Lung (tissue), 12 donors: ENCODE measurements around the gene TALDO1. TPM values are rescaled to one million over a fixed set of nuclear protein-coding genes. Genes with fewer than 3 reads are reported as not detected.
"Not testable (repeated sequence)": the region's sequence is repeated elsewhere in the genome, so short reads cannot be mapped to it uniquely, and the experiment has no call there.

Experiments used
- ATAC-seq: fragments of 200-7000 bp; cut with Tn5 transposase; one replicate; pipeline ENCODE4 v1.9.1; 2020; ENCODE audit warnings: moderate number of reproducible peaks; ENCODE audit not compliant: insufficient read depth, low FRiP score
- DNase-seq, 3 donors: peaks; one replicate each; pipeline ENCODE4 v3.0.0-alpha.2; 2013 to 2017
- H3K27ac ChIP-seq, 2 donors: one replicate each; pipeline ENCODE4 v1.5.1; 2013; ENCODE audit warnings: mild to moderate bottlenecking in 2 of 2, moderate library complexity in 2 of 2, control low read depth in 1 of 2, inconsistent platforms in 1 of 2, low read depth in 1 of 2, low read length in 1 of 2
- H3K27me3 ChIP-seq, 3 donors: one replicate each; pipeline ENCODE4 v1.5.1; 2013; ENCODE audit warnings: low read length in 2 of 3; ENCODE audit not compliant: control insufficient read depth in 3 of 3, insufficient read depth in 3 of 3
- H3K36me3 ChIP-seq, 4 donors: one replicate each; pipeline ENCODE4 v1.5.1; 2013; ENCODE audit warnings: low read length in 4 of 4, mild to moderate bottlenecking in 1 of 4, moderate library complexity in 1 of 4; ENCODE audit not compliant: control insufficient read depth in 4 of 4, insufficient read depth in 4 of 4
- H3K4me1 ChIP-seq, 5 donors: one replicate each; pipeline ENCODE4 v1.5.1; 2013; ENCODE audit warnings: low read length in 5 of 5, mild to moderate bottlenecking in 2 of 5, moderate library complexity in 1 of 5; ENCODE audit not compliant: control insufficient read depth in 5 of 5, insufficient read depth in 5 of 5
- H3K4me3 ChIP-seq: one replicate; pipeline ENCODE4 v1.5.1; 2013; ENCODE audit warnings: mild to moderate bottlenecking, control low read depth, moderate library complexity
- H3K9ac ChIP-seq, 2 donors: one replicate each; pipeline ENCODE4 v1.5.1; 2013; ENCODE audit warnings: low read length in 2 of 2, control low read depth in 1 of 2; ENCODE audit not compliant: insufficient read depth in 1 of 2
- H3K9me3 ChIP-seq, 4 donors: one replicate each; pipeline ENCODE4 v1.5.1; 2013; ENCODE audit warnings: low read length in 3 of 4, mild to moderate bottlenecking in 1 of 4, moderate library complexity in 1 of 4; ENCODE audit not compliant: control insufficient read depth in 4 of 4, insufficient read depth in 3 of 4
- CTCF ChIP-seq: IDR thresholded peaks from 2 replicates; pipeline ENCODE4 v1.5.1; 2012; ENCODE audit warnings: mild to moderate bottlenecking; ENCODE audit errors: control extremely low read depth, extremely low read depth
- WGBS, 2 donors: extraction: QIAGEN DNeasy Blood & Tissue Kit; methylation state at CpG; one replicate each; pipeline ENCODE4 v1.1.7; 2013; 5-methylcytosine and 5-hydroxymethylcytosine counted together
- polyA plus RNA-seq, 2 donors: library from polyadenylated mRNA; stranded (reverse); fragments of 200-250 nt; gene quantifications; one replicate each; pipeline ENCODE4 v1.2.1, GENCODE V29; 2013
- total RNA-seq, 2 donors: library from RNA; depleted of rRNA in 1 of 2; stranded (reverse); fragments of >200 nt in 1 of 2; gene quantifications; one replicate each; pipeline ENCODE4 v1.2.1, GENCODE V29; 2014 to 2021
- donor health status: control.
- donor health status: control.
- donor health status: Bipolar disorder and iron deficiency.
- donor health status: healthy.
- donor health status: DM: yes; HTN: yes; CAD: no.

The TALDO1 gene
- total and polyA plus RNA-seq, 4 donors: 128 to 311 (median 239) TPM

DNA sequence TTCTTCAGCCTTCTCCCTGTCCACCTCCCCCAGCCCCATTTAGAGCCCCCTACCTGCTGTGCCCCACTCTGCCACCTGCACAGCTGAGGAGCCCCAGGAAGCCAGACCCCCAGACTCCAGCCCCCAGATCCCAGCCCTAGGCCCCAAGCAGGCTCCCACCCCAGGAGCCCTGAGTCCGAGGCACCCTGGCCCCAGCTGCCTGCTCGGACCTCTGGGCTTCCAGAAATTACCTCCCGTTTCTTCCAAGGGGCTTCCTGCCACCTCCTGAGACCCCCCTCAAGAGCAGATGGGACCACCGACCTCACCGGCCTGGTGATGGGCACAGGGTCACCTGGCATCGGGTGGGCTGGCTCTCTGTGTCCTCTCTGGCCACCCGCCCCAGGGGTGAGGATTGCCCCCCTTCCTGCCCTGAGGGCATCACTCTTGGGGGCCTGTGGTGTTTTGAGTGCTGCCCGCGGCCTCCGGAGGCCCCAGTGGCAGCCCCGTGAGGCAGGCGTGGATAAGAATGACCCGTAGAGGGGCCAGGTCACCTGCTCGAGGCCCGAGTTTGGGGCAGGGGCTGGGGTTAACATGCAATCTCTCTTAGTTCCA lies 18.3 kb upstream of the TALDO1 start:
- DNase-seq (no peak), ATAC-seq (no peak)
- no peak overlapping the region for H3K4me3 ChIP-seq
- H3K27me3 ChIP-seq: peaks cover 0 to 8% (median 3%) of the 10 kb centered on the region in 3 donors
- 59 to 60% methylated on average over 15 of the region's 15 CpGs for WGBS, 2 donors
- no peaks in the 10 kb centered on the region for H3K9me3 ChIP-seq
- H3K4me1 ChIP-seq: peaks cover 0 to 12% (median 0%) of the 10 kb centered on the region in 5 donors
- no peak for TF ChIP-seq CTCF
- peak overlapping the region in 1 of 2 donors; percentile 27 for H3K27ac ChIP-seq
- H3K36me3 ChIP-seq: peaks cover 0 to 8% (median 0%) of the 10 kb centered on the region in 4 donors
- H3K9ac ChIP-seq: no peak overlapping the region

GRCh38 chr11:729492-730074 lies 17.7 kb upstream of the TALDO1 start:
- 31 to 41% methylated on average over 17 of the region's 17 CpGs for WGBS, 2 donors
- DNase-seq (no peak), ATAC-seq (no peak)
- H3K4me3 ChIP-seq: no peak overlapping the region
- H3K4me1 ChIP-seq: peaks cover 0 to 12% (median 0%) of the 10 kb centered on the region in 5 donors
- no peak overlapping the region for H3K9ac ChIP-seq
- H3K27me3 ChIP-seq: peaks cover 0 to 6% (median 3%) of the 10 kb centered on the region in 3 donors
- H3K27ac ChIP-seq: no peak overlapping the region
- H3K36me3 ChIP-seq: peaks cover 0 to 5% (median 0%) of the 10 kb centered on the region in 4 donors
- no peaks in the 10 kb centered on the region for H3K9me3 ChIP-seq
- TF ChIP-seq CTCF: no peak

DNA sequence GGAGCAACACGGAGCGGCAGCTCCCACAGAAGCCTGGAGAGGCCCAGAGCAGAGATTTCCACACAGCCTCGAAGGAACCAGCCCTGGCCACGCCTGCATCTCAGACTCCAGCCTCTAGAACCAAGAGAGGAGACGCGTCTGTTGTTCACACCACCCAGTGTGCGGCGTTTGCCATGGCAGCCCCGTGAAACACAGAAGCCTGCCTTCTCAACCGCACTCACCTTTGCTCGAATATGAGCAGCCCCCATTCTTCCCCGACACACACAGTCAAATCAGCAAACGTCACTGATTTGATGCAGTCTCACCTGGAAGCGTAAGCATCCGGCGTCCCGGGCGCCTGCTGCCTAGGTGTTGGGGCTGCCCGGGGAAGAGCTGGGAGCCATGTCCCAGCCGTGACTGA lies 14.2 kb upstream of the TALDO1 start:
- no peak for DNase-seq
- H3K36me3 ChIP-seq: no peaks in the 10 kb centered on the region
- H3K27me3 ChIP-seq: no peaks in the 10 kb centered on the region
- no peak overlapping the region for H3K27ac ChIP-seq
- 73 to 82% methylated on average over 20 of the region's 20 CpGs for whole genome bisulfite sequencing, 2 donors
- no peak overlapping the region for H3K9ac ChIP-seq
- no peak for TF ChIP-seq CTCF
- H3K4me3 ChIP-seq: no peak overlapping the region
- H3K9me3 ChIP-seq: no peaks in the 10 kb centered on the region
- no peak for ATAC-seq
- peaks cover 0 to 4% (median 3%) of the 10 kb centered on the region in 5 donors for H3K4me1 ChIP-seq

DNA sequence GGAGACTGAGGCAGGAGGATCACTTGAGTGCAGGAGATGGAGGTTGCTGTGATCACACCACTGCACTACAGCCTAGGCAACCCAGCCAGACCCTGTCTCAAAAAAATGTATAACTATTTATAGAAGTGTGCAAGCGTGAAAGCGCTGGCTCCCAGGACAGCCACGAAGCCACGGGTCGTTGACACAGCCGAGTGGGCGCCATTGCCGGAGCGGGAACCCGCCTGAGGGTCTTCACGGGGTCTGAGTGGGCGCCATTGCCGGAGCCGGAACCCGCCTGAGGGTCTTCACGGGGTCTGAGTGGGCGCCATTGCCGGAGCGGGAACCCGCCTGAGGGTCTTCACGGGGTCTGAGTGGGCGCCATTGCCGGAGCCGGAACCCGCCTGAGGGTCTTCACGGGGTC lies 12.7 kb upstream of the TALDO1 start:
- H3K9me3 ChIP-seq, ATAC-seq, H3K4me1 ChIP-seq, H3K36me3 ChIP-seq, H3K27me3 ChIP-seq, H3K27ac ChIP-seq, H3K4me3 ChIP-seq, H3K9ac ChIP-seq, DNase-seq: not testable (repeated sequence)
- 96% methylated on average over 22 to 26 of the region's 26 CpGs for WGBS, 2 donors
